GM12892 (cell line): Measurements from ENCODE around the gene CD300LD.

Experiments used
- POLR2A ChIP-seq: IDR thresholded peaks from 2 replicates; pipeline ENCODE4 v1.6.1; 2011; ENCODE audit warnings: low read depth, low read length, control low read depth
- POLR2AphosphoS5 ChIP-seq: IDR thresholded peaks from 2 replicates; pipeline ENCODE4 v1.6.1; 2011; ENCODE audit warnings: low read depth, low read length, control low read depth
- TAF1 ChIP-seq: IDR thresholded peaks from 2 replicates; pipeline ENCODE4 v1.6.1; 2011; ENCODE audit warnings: low read depth, mild to moderate bottlenecking, control low read depth, low read length, borderline replicate concordance

GRCh38 chr17:74625661-74626060 is 33.6 kb upstream of the CD300LD start:
- TF ChIP-seq POLR2AphosphoS5 (no peak), POLR2A (no peak), TAF1 (no peak)
